Fibroblast of the aortic adventitia (primary cell): ENCODE data around the gene ALMS1. TPM values are rescaled to one million over a fixed set of nuclear protein-coding genes. Genes with fewer than 3 reads are reported as not detected.
A peak's percentile ranks its signal among the peaks of the same experiment; 100 is the strongest.
"Not testable (repeated sequence)": the region's sequence is repeated elsewhere in the genome, so short reads cannot be mapped to it uniquely, and the experiment has no call there.

Experiments
- DNase-seq: peaks from one replicate; pipeline ENCODE4 v3.0.0-alpha.2; 2010; ENCODE audit warnings: low read depth
- H3K4me3 ChIP-seq: 2 replicates; pipeline ENCODE4 v1.5.1; 2011; ENCODE audit warnings: low read depth, mild to moderate bottlenecking, control low read depth, low read length, moderate library complexity
- CTCF ChIP-seq: IDR thresholded peaks from 2 replicates; pipeline ENCODE4 v1.5.1; 2011; ENCODE audit warnings: mild to moderate bottlenecking, low read length, control low read depth, inconsistent platforms; ENCODE audit not compliant: insufficient read depth
- total RNA-seq: library from RNA; depleted of rRNA; stranded (reverse); fragments of >200 nt; gene quantifications from 2 replicates; pipeline ENCODE4 v1.2.3, GENCODE V29; 2012; ENCODE audit warnings: low replicate concordance

Gene ALMS1
- total RNA-seq, 1 donor: 28.2 TPM

GRCh38 chr2:73536133-73536840 is 150.7 kb downstream of the ALMS1 start:
- no peak overlapping the region for H3K4me3 ChIP-seq
- no peak for TF ChIP-seq CTCF
- peak; percentile 42 for DNase-seq

DNA sequence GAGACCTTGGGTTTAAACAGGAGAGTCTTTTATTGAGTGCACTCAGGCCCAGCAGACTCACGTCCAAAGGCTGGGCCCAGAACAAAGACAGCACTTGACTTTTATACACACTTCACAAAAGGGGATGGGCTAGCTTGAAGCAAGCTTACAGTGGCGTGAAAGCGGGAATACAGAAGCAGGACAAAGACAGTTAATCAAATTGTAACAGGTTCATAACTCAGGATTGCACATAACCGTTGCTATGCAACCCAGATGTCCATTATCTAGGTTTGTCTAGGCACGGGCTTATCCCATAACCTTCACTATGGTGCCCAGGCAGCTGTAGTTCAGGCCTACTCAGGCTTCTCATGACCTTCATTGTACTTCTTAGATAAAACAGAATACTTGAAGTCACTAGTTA is 175.2 kb downstream of the ALMS1 start:
- peak; percentile 11 for DNase-seq
- not testable (repeated sequence) for H3K4me3 ChIP-seq

- TF ChIP-seq CTCF: no peak
- peak; percentile 7 for DNase-seq
- H3K4me3 ChIP-seq: no peak overlapping the region
These were observed 175.8 kb downstream of the ALMS1 start for GRCh38 chr2:73561422-73561821.

GRCh38 chr2:73564986-73565385 is 179.3 kb downstream of the ALMS1 start:
- H3K4me3 ChIP-seq: no peak overlapping the region
- no peak for DNase-seq
- no peak for TF ChIP-seq CTCF

GRCh38 chr2:73566288-73566878 is 180.7 kb downstream of the ALMS1 start:
- no peak for DNase-seq
- H3K4me3 ChIP-seq: no peak overlapping the region
- TF ChIP-seq CTCF: no peak

DNA sequence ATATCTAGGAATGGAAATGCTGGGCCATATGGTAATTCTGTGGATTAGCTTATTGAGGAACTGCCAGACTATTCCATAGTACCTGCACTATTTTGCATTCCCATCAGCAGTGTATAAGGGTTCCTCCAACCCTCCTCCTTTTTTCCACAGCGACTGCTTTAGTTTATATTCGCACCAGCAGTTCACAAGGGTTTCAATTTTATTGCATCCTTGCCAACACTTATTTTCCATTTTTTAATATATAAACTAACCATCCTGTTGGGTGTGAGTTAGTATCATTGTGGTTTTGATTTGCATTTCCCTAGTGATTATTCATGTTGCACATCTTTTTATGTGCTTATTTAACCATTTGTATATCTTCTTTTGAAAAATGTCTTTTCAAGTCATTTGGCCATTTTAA is 189.6 kb downstream of the ALMS1 start:
- TF ChIP-seq CTCF: no peak
- DNase-seq: no peak
- no peak overlapping the region for H3K4me3 ChIP-seq

- no peak for TF ChIP-seq CTCF
- no peak overlapping the region for H3K4me3 ChIP-seq
- DNase-seq: no peak
These were observed 196.7 kb downstream of the ALMS1 start for GRCh38 chr2:73582364-73582763.
